22Rv1 (cell line): ENCODE data around the gene ZNF654.
A peak's percentile ranks its signal among the peaks of the same experiment; 100 is the strongest.

Experiments
- H3K27ac ChIP-seq: fragments of 450-650 bp; 2 replicates; pipeline ENCODE4 v1.5.1; 2017
- CTCF ChIP-seq: fragments of 450-650 bp; IDR thresholded peaks from 2 replicates; pipeline ENCODE4 v1.5.1; 2017; ENCODE audit warnings: mild to moderate bottlenecking
- ZFX ChIP-seq: fragments of 450-650 bp; IDR thresholded peaks from 2 replicates; pipeline ENCODE4 v1.6.1; 2017; ENCODE audit warnings: antibody characterized with exemption, borderline replicate concordance

ZNF654 gene

GRCh38 chr3:88038566-88038965 lies 20.5 kb upstream of the ZNF654 start:
- TF ChIP-seq CTCF: no peak
- no peak for TF ChIP-seq ZFX
- H3K27ac ChIP-seq: no peak overlapping the region

GRCh38 chr3:88040529-88040928 lies 18.5 kb upstream of the ZNF654 start:
- H3K27ac ChIP-seq: no peak overlapping the region

GRCh38 chr3:88041005-88041404 lies 18.1 kb upstream of the ZNF654 start:
- no peak overlapping the region for H3K27ac ChIP-seq
- TF ChIP-seq ZFX: no peak
- TF ChIP-seq CTCF: no peak

More at GRCh38 chr3:88040529-88040928, 18.5 kb upstream of the ZNF654 start:
- no peak for TF ChIP-seq CTCF
- no peak for TF ChIP-seq ZFX

GRCh38 chr3:88044411-88044810 lies 14.6 kb upstream of the ZNF654 start:
- no peak overlapping the region for H3K27ac ChIP-seq
- TF ChIP-seq CTCF: no peak

- H3K27ac ChIP-seq: no peak overlapping the region
- TF ChIP-seq ZFX (no peak), CTCF (no peak)
Observed at GRCh38 chr3:88046766-88047165, 12.3 kb upstream of the ZNF654 start.

GRCh38 chr3:88057630-88058305 lies 1.3 kb upstream of the ZNF654 start:
- TF ChIP-seq CTCF (no peak), ZFX (no peak)
- H3K27ac ChIP-seq: peak overlapping the region; percentile 94

GRCh38 chr3:88058306-88058580 lies 812 bp upstream of the ZNF654 start:
- peak overlapping the region; percentile 94 for H3K27ac ChIP-seq
- TF ChIP-seq ZFX: no peak
- TF ChIP-seq CTCF: no peak
